ENCODE measurements around the gene GPR107.
A peak's percentile ranks its signal among the peaks of the same experiment; 100 is the strongest.

Gene GPR107

GRCh38 chr9:130072515-130073235, 19.0 kb downstream of the GPR107 start:
- Histone ChIP-seq H3K27ac (peak overlapping the region in 8 of 11 experiments; percentile 18 to 90 (median 64); a peak in 13 of 22 replicates), H3K27me3 (no peaks in the 10 kb centered on the region), H4K20me1 (peaks cover 0 to 77% (median 0%) of the 10 kb centered on the region in 11 experiments; a peak in 9 of 22 replicates), H3K4me3 (0 out of 20 replicates have a peak overlapping the region, but pooled peaks of 1 of the 10 experiments have one; percentile 5), H3K36me3 (peaks cover 19 to 34% (median 26%) of the 10 kb centered on the region in 11 experiments), H3K9ac (peak overlapping the region in 4 of 11 experiments; percentile 26 to 75 (median 69); a peak in 4 of 22 replicates), H3K4me1 (peaks cover 16 to 84% (median 67%) of the 10 kb centered on the region in 10 experiments), H3K9me3 (replicated peaks in 1 of 11) (no peaks in the 10 kb centered on the region), H3K4me2 (peak overlapping the region in 8 of 11 experiments; percentile 50 to 85 (median 72); a peak in 14 of 22 replicates)
- TF ChIP-seq Cebpa-rat (IDR thresholded peaks at IDR 0.05): no peak

DNA sequence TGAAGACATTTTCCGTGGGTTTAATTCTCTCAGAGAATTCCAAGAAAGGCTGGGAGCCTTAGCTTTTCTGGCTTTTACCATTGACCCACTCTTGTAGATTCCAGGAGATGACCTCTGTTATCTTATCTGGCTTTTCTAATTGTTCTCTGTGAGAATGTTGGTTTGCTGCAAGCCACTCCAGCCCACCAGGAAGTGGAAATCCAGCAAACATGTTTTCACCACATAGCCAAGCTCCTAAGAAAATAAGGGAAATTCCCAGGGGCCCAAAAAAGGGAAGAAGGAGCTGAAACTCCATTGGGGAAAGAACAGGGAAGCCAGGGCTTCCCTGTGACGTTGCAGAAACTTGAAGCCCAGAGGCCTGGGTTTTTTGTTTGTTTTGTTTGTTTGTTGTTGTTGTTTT, 19.7 kb downstream of the GPR107 start:
- H3K4me1 ChIP-seq: peaks cover 16 to 77% (median 60%) of the 10 kb centered on the region in 10 experiments
- no peaks in the 10 kb centered on the region for H3K9me3 ChIP-seq (replicated peaks in 1 of 11)
- peak overlapping the region in 4 of 11 experiments; percentile 26 to 75 (median 69); a peak in 7 of 22 replicates for H3K9ac ChIP-seq
- 0 out of 20 replicates have a peak overlapping the region, but pooled peaks of 1 of the 10 experiments have one; percentile 5 for H3K4me3 ChIP-seq
- H3K36me3 ChIP-seq: peaks cover 25 to 39% (median 32%) of the 10 kb centered on the region in 11 experiments
- peaks cover 0 to 71% (median 1%) of the 10 kb centered on the region in 11 experiments; a peak in 10 of 22 replicates for H4K20me1 ChIP-seq
- peak overlapping the region in 9 of 11 experiments; percentile 18 to 90 (median 64); a peak in 18 of 22 replicates for H3K27ac ChIP-seq
- no peak for TF ChIP-seq Cebpa-rat (IDR thresholded peaks at IDR 0.05)
- peak overlapping the region in 9 of 11 experiments; percentile 11 to 85 (median 63); a peak in 18 of 22 replicates for H3K4me2 ChIP-seq
- H3K27me3 ChIP-seq: no peaks in the 10 kb centered on the region

DNA sequence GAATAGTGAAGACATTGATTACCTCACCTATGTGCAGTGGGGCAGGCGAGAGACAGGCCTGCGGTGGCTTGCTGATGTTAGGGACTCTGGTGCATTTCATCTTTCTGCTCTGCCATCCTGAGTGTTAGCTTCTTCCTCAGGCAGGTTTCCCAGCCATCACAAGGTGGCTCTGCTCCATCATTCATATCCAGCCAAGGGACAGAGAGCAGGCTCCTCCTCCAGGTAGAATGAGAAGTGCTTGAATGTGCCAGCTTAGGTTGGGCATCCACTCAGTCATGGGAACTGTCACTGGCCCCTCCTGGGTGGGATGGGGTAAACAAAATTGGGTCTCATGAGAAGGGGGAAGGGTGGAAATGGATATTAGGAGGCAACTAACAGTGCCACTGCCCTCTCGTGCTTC, 24.8 kb downstream of the GPR107 start:
- TF ChIP-seq Cebpa-rat (IDR thresholded peaks at IDR 0.05): no peak
- Histone ChIP-seq H4K20me1 (peaks cover 0 to 27% (median 7%) of the 10 kb centered on the region in 11 experiments; a peak in 8 of 22 replicates), H3K27me3 (no peaks in the 10 kb centered on the region), H3K27ac (no peak overlapping the region), H3K4me3 (no peak overlapping the region), H3K9ac (no peak overlapping the region), H3K4me2 (no peak overlapping the region), H3K36me3 (peaks cover 70 to 87% (median 81%) of the 10 kb centered on the region in 11 experiments), H3K4me1 (peaks cover 11 to 26% (median 20%) of the 10 kb centered on the region in 10 experiments), H3K9me3 (replicated peaks in 1 of 11) (no peaks in the 10 kb centered on the region)

- Histone ChIP-seq H3K4me3 (no peak overlapping the region), H3K9ac (no peak overlapping the region), H3K27ac (no peak overlapping the region), H3K9me3 (replicated peaks in 1 of 11) (no peaks in the 10 kb centered on the region), H3K36me3 (peaks cover 83 to 100% (median 95%) of the 10 kb centered on the region in 11 experiments), H3K4me1 (no peaks in the 10 kb centered on the region), H3K27me3 (no peaks in the 10 kb centered on the region), H3K4me2 (no peak overlapping the region), H4K20me1 (peaks cover 0 to 26% (median 0%) of the 10 kb centered on the region in 11 experiments; a peak in 5 of 22 replicates)
- TF ChIP-seq Cebpa-rat (IDR thresholded peaks at IDR 0.05): no peak
These were observed 30.6 kb downstream of the GPR107 start for GRCh38 chr9:130084337-130084736.

DNA sequence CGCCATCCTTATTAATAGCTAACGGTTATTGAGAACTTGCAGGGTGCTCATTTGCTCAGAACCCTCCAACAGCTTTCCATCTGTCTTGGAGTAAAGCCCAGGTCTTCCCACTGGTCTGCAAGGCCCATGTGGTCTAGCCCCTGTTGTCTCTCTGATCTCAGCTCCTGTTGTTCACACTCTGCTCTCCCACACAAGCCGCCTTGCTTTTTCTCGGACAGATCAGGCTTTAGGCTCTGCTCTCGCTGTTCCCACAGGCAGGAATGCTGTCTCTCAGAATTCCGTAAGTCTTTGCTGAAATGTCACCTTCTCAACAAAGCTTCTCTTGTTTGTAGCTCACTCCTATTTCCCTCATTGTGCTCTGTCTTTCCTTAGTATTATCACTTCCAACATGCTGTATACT, 34.3 kb downstream of the GPR107 start:
- no peak overlapping the region for H3K4me3 ChIP-seq
- H4K20me1 ChIP-seq: peaks cover 0 to 31% (median 0%) of the 10 kb centered on the region in 11 experiments; a peak in 6 of 22 replicates
- H3K4me2 ChIP-seq: no peak overlapping the region
- no peaks in the 10 kb centered on the region for H3K9me3 ChIP-seq (replicated peaks in 1 of 11)
- TF ChIP-seq Cebpa-rat (IDR thresholded peaks at IDR 0.05): no peak
- no peak overlapping the region for H3K27ac ChIP-seq
- peaks cover 0 to 9% (median 5%) of the 10 kb centered on the region in 10 experiments; a peak in 10 of 20 replicates for H3K4me1 ChIP-seq
- H3K27me3 ChIP-seq: no peaks in the 10 kb centered on the region
- peaks cover 83 to 100% (median 96%) of the 10 kb centered on the region in 11 experiments for H3K36me3 ChIP-seq
- no peak overlapping the region for H3K9ac ChIP-seq

DNA sequence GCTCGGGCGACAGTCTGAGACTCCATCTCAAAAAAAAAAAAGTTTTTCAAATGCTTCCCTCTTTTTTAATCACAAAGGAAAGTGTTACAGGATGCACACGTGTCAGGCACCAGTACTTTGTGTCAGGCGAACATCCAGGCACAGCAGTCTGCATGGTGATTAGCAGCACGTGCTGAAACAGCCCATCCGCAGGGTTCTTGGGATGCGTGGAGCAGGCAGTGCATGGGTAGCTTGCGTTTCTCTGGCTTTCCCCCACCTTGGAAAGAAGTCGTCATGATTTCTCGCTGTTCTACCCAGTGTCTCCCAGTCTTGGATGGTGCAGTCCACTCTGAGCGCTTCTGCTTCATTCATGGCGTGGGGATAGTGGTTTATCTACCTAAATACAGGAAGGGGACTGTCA, 35.4 kb downstream of the GPR107 start:
- no peak overlapping the region for H3K4me3 ChIP-seq
- TF ChIP-seq Cebpa-rat (IDR thresholded peaks at IDR 0.05): no peak
- H3K36me3 ChIP-seq: peaks cover 89 to 100% (median 98%) of the 10 kb centered on the region in 11 experiments
- H3K9ac ChIP-seq: no peak overlapping the region
- no peak overlapping the region for H3K27ac ChIP-seq
- no peaks in the 10 kb centered on the region for H3K27me3 ChIP-seq
- H3K4me2 ChIP-seq: no peak overlapping the region
- peaks cover 0 to 12% (median 6%) of the 10 kb centered on the region in 10 experiments; a peak in 10 of 20 replicates for H3K4me1 ChIP-seq
- H3K9me3 ChIP-seq (replicated peaks in 1 of 11): no peaks in the 10 kb centered on the region
- H4K20me1 ChIP-seq: peaks cover 0 to 31% (median 0%) of the 10 kb centered on the region in 11 experiments; a peak in 6 of 22 replicates

DNA sequence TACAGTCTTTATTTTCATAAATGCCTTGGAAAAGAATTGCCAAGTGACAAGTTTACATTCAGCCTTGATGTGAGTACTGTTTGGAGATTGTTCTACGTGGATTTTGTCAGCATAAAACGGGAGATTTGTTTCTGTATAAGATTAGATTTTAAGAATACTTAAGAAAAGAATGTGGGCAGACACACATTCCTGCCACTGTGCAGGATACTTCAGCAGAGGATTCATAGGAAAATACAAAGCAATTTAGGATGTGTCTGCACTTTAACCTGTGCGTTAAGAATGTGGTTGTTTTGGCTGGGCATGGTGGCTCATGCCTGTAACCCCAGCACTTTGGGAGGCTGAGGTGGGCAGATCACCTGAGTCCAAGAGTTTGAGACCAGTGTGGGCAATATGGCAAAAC, 37.2 kb downstream of the GPR107 start:
- no peaks in the 10 kb centered on the region for H3K27me3 ChIP-seq
- peaks cover 88 to 100% (median 98%) of the 10 kb centered on the region in 11 experiments for H3K36me3 ChIP-seq
- no peak for TF ChIP-seq Cebpa-rat (IDR thresholded peaks at IDR 0.05)
- H4K20me1 ChIP-seq: peaks cover 0 to 34% (median 0%) of the 10 kb centered on the region in 11 experiments; a peak in 9 of 22 replicates
- H3K4me3 ChIP-seq: no peak overlapping the region
- H3K4me1 ChIP-seq: peaks cover 0 to 12% (median 8%) of the 10 kb centered on the region in 10 experiments; a peak in 12 of 20 replicates
- H3K27ac ChIP-seq: no peak overlapping the region
- H3K9me3 ChIP-seq (replicated peaks in 1 of 11): no peaks in the 10 kb centered on the region
- no peak overlapping the region for H3K4me2 ChIP-seq
- no peak overlapping the region for H3K9ac ChIP-seq

GRCh38 chr9:130092910-130093309, 39.2 kb downstream of the GPR107 start:
- H3K36me3 ChIP-seq: peaks cover 88 to 100% (median 98%) of the 10 kb centered on the region in 11 experiments
- no peak for TF ChIP-seq Cebpa-rat (IDR thresholded peaks at IDR 0.05)

GRCh38 chr9:130095872-130096271, 42.2 kb downstream of the GPR107 start:
- peaks cover 6 to 19% (median 15%) of the 10 kb centered on the region in 10 experiments; a peak in 15 of 20 replicates for H3K4me1 ChIP-seq
- H3K9me3 ChIP-seq (replicated peaks in 1 of 11): no peaks in the 10 kb centered on the region
- H3K9ac ChIP-seq: no peak overlapping the region
- no peak overlapping the region for H3K27ac ChIP-seq
- H3K4me2 ChIP-seq: no peak overlapping the region
- peaks cover 0 to 47% (median 4%) of the 10 kb centered on the region in 11 experiments; a peak in 7 of 22 replicates for H4K20me1 ChIP-seq
- peaks cover 89 to 100% (median 96%) of the 10 kb centered on the region in 11 experiments for H3K36me3 ChIP-seq
- no peak overlapping the region for H3K4me3 ChIP-seq
- no peaks in the 10 kb centered on the region for H3K27me3 ChIP-seq
- no peak for TF ChIP-seq Cebpa-rat (IDR thresholded peaks at IDR 0.05)

More at GRCh38 chr9:130092910-130093309, 39.2 kb downstream of the GPR107 start:
- Histone ChIP-seq H3K4me2 (peak overlapping the region in 5 of 11 experiments; percentile 6 to 32 (median 15); a peak in 3 of 22 replicates), H3K4me1 (peaks cover 0 to 12% (median 10%) of the 10 kb centered on the region in 10 experiments; a peak in 12 of 20 replicates), H3K9ac (no peak overlapping the region; a peak in 1 of 22 replicates), H3K27ac (no peak overlapping the region; a peak in 1 of 22 replicates), H3K27me3 (no peaks in the 10 kb centered on the region), H4K20me1 (peaks cover 0 to 44% (median 4%) of the 10 kb centered on the region in 11 experiments; a peak in 9 of 22 replicates), H3K9me3 (replicated peaks in 1 of 11) (no peaks in the 10 kb centered on the region), H3K4me3 (no peak overlapping the region)

All from BLaER1 treated with 17β-estradiol and CSF1 and Interleukin-3, amounts not matched to agents 10 nM and 100 nM (cell line).